GM21447 (cell line): Measurements from ENCODE around the gene ABCC8.

Experiments
- ATAC-seq: cut with Tn5 transposase; IDR thresholded peaks from one replicate; pipeline ENCODE4 v1.9.1; 2021; ENCODE audit not compliant: unreplicated experiment

Gene ABCC8

GRCh38 chr11:17472467-17472866 lies 4.2 kb downstream of the ABCC8 start:
- no peak for ATAC-seq

GRCh38 chr11:17471501-17471900 lies 5.1 kb downstream of the ABCC8 start:
- no peak for ATAC-seq

GRCh38 chr11:17469998-17470397 lies 6.6 kb downstream of the ABCC8 start:
- ATAC-seq: no peak

- no peak for ATAC-seq
Observed at GRCh38 chr11:17468122-17468521, 8.5 kb downstream of the ABCC8 start.

- ATAC-seq: no peak
Observed at GRCh38 chr11:17463546-17464174, 13.0 kb downstream of the ABCC8 start.

- no peak for ATAC-seq
Observed at GRCh38 chr11:17462940-17463339, 13.7 kb downstream of the ABCC8 start.

- ATAC-seq: no peak
Observed at GRCh38 chr11:17460406-17460805, 16.2 kb downstream of the ABCC8 start.

- ATAC-seq: no peak
Observed at GRCh38 chr11:17459236-17459896, 17.3 kb downstream of the ABCC8 start.

GRCh38 chr11:17458268-17458667 lies 18.4 kb downstream of the ABCC8 start:
- no peak for ATAC-seq

- no peak for ATAC-seq
Observed at GRCh38 chr11:17457396-17458173, 19.1 kb downstream of the ABCC8 start.

GRCh38 chr11:17452668-17453067 lies 24.0 kb downstream of the ABCC8 start:
- ATAC-seq: no peak

- ATAC-seq: no peak
Observed at GRCh38 chr11:17449158-17449557, 27.5 kb downstream of the ABCC8 start.

GRCh38 chr11:17446482-17446881 lies 30.2 kb downstream of the ABCC8 start:
- no peak for ATAC-seq

GRCh38 chr11:17445240-17445795 lies 31.3 kb downstream of the ABCC8 start:
- no peak for ATAC-seq

GRCh38 chr11:17443926-17444690 lies 32.5 kb downstream of the ABCC8 start:
- no peak for ATAC-seq

- no peak for ATAC-seq
Observed at GRCh38 chr11:17443423-17443822, 33.2 kb downstream of the ABCC8 start.

GRCh38 chr11:17443000-17443399 lies 33.6 kb downstream of the ABCC8 start:
- no peak for ATAC-seq

- no peak for ATAC-seq
Observed at GRCh38 chr11:17439316-17439782, 37.3 kb downstream of the ABCC8 start.

- no peak for ATAC-seq
Observed at GRCh38 chr11:17437366-17437765, 39.3 kb downstream of the ABCC8 start.

- no peak for ATAC-seq
Observed at GRCh38 chr11:17434108-17434507, 42.5 kb downstream of the ABCC8 start.

GRCh38 chr11:17432002-17432401 lies 44.6 kb downstream of the ABCC8 start:
- no peak for ATAC-seq
